KMS-11 (cell line): ENCODE results near the gene LPCAT3.

Experiments
- H2AFZ ChIP-seq: fragments of 200-600 bp; sonication (generic); 2 replicates; pipeline ENCODE4 v1.6.1; 2016; ENCODE audit warnings: antibody characterized with exemption, mixed run types, low read depth
- H3K27ac ChIP-seq: fragments of 200-600 bp; sonication (generic); 2 replicates; pipeline ENCODE4 v1.6.1; 2016; ENCODE audit warnings: mild to moderate bottlenecking, mixed run types
- H3K27me3 ChIP-seq: fragments of 200-600 bp; sonication (generic); 2 replicates; pipeline ENCODE4 v1.6.1; 2017; ENCODE audit warnings: mild to moderate bottlenecking, low read depth, mixed run types, moderate library complexity; ENCODE audit not compliant: insufficient read depth
- H3K36me3 ChIP-seq: fragments of 200-600 bp; sonication (generic); 2 replicates; pipeline ENCODE4 v1.6.1; 2017; ENCODE audit warnings: mild to moderate bottlenecking, mixed run types; ENCODE audit not compliant: insufficient read depth
- H3K4me1 ChIP-seq: fragments of 200-600 bp; sonication (generic); 2 replicates; pipeline ENCODE4 v1.6.1; 2016; ENCODE audit warnings: mild to moderate bottlenecking, low read depth, mixed run types; ENCODE audit not compliant: poor library complexity, severe bottlenecking
- H3K4me2 ChIP-seq: fragments of 200-600 bp; sonication (generic); 2 replicates; pipeline ENCODE4 v1.7.0; 2016; ENCODE audit warnings: mild to moderate bottlenecking, mixed run types
- H3K4me3 ChIP-seq: fragments of 200-600 bp; sonication (generic); IDR thresholded peaks from 2 replicates; pipeline ENCODE4 v1.6.1; 2017; ENCODE audit warnings: low read depth, low read length, mixed read lengths; ENCODE audit not compliant: insufficient read depth
- H3K79me2 ChIP-seq: fragments of 200-600 bp; sonication (generic); 2 replicates; pipeline ENCODE4 v1.6.1; 2016; ENCODE audit warnings: low read depth, mixed run types; ENCODE audit not compliant: insufficient read depth
- H3K9ac ChIP-seq: fragments of 200-600 bp; sonication (generic); 2 replicates; pipeline ENCODE4 v1.6.1; 2016; ENCODE audit warnings: mild to moderate bottlenecking, mixed run types
- H4K20me1 ChIP-seq: fragments of 200-600 bp; sonication (generic); 2 replicates; pipeline ENCODE4 v1.6.1; 2016; ENCODE audit warnings: mild to moderate bottlenecking, mixed run types; ENCODE audit not compliant: insufficient read depth
- CTCF ChIP-seq: fragments of 200-600 bp; sonication (generic); conservative IDR thresholded peaks from 2 replicates; pipeline ENCODE4 v1.6.1; 2017; ENCODE audit warnings: low read depth, mild to moderate bottlenecking, antibody characterized with exemption, low read length, moderate library complexity, mixed read lengths

The LPCAT3 gene

GRCh38 chr12:7006639-7007038 is 11.6 kb downstream of the LPCAT3 start:
- H3K4me3 ChIP-seq: no peak overlapping the region
- no peaks in the 10 kb centered on the region for H3K4me1 ChIP-seq
- no peaks in the 10 kb centered on the region for H3K27me3 ChIP-seq
- H4K20me1 ChIP-seq: no peaks in the 10 kb centered on the region
- H3K36me3 ChIP-seq: no peaks in the 10 kb centered on the region
- no peak for TF ChIP-seq CTCF
- no peak overlapping the region for H3K4me2 ChIP-seq
- no peaks in the 10 kb centered on the region; the same call in 1 of the 2 replicates for H3K79me2 ChIP-seq
- H2AFZ ChIP-seq: no peak overlapping the region
- no peak overlapping the region for H3K27ac ChIP-seq
- H3K9ac ChIP-seq: no peak overlapping the region

- Histone ChIP-seq H3K4me2 (no peak overlapping the region), H4K20me1 (no peaks in the 10 kb centered on the region), H3K9ac (no peak overlapping the region), H3K4me1 (no peaks in the 10 kb centered on the region), H3K27ac (no peak overlapping the region), H3K27me3 (no peaks in the 10 kb centered on the region), H2AFZ (no peak overlapping the region), H3K4me3 (no peak overlapping the region), H3K36me3 (no peaks in the 10 kb centered on the region), H3K79me2 (no peaks in the 10 kb centered on the region; the same call in 1 of the 2 replicates)
- TF ChIP-seq CTCF: no peak
These were observed 13.0 kb downstream of the LPCAT3 start for GRCh38 chr12:7005311-7005710.

GRCh38 chr12:7004840-7005239 is 13.4 kb downstream of the LPCAT3 start:
- Histone ChIP-seq H2AFZ (no peak overlapping the region), H3K4me3 (no peak overlapping the region), H3K9ac (no peak overlapping the region), H4K20me1 (no peaks in the 10 kb centered on the region), H3K36me3 (no peaks in the 10 kb centered on the region), H3K27me3 (no peaks in the 10 kb centered on the region), H3K4me2 (no peak overlapping the region), H3K4me1 (no peaks in the 10 kb centered on the region), H3K27ac (no peak overlapping the region), H3K79me2 (no peaks in the 10 kb centered on the region; the same call in 1 of the 2 replicates)
- no peak for TF ChIP-seq CTCF

GRCh38 chr12:7004287-7004803 is 13.9 kb downstream of the LPCAT3 start:
- Histone ChIP-seq H3K27ac (no peak overlapping the region), H3K4me3 (no peak overlapping the region), H2AFZ (no peak overlapping the region), H3K4me2 (no peak overlapping the region), H3K9ac (no peak overlapping the region), H3K4me1 (no peaks in the 10 kb centered on the region), H3K27me3 (no peaks in the 10 kb centered on the region), H3K79me2 (no peaks in the 10 kb centered on the region; the same call in 1 of the 2 replicates), H3K36me3 (no peaks in the 10 kb centered on the region), H4K20me1 (no peaks in the 10 kb centered on the region)
- TF ChIP-seq CTCF: no peak
